HG03280 (cell line): ENCODE results near the gene SON.
A peak's percentile ranks its signal among the peaks of the same experiment; 100 is the strongest.
"Not testable (repeated sequence)": the region's sequence is repeated elsewhere in the genome, so short reads cannot be mapped to it uniquely, and the experiment has no call there.

Experiments used
- ATAC-seq: cut with Tn5 transposase; IDR thresholded peaks from one replicate; pipeline ENCODE4 v1.9.1; 2021; ENCODE audit warnings: mild to moderate bottlenecking, moderate library complexity; ENCODE audit not compliant: unreplicated experiment

Gene SON

GRCh38 chr21:33572350-33572749 is 29.5 kb downstream of the SON start:
- no peak for ATAC-seq

DNA sequence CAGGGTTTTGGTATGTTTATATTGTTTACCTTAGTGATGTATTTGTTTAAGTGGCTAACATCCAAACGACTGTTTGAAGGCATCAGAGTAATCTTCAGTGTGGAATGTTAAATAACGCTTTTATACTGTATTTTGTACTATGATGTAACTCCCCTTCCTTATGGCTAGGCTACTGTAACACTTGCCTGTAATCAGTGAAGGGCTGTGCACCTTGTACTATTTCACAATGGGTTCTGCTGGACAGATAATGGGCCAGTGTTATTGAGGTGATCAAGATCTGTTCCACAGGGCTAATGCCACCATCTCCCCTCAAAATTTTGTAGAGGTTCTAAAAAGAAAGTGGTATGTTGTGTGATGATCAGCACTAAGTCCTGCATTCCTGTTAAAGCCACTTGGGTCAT is 33.9 kb downstream of the SON start:
- not testable (repeated sequence) for ATAC-seq

DNA sequence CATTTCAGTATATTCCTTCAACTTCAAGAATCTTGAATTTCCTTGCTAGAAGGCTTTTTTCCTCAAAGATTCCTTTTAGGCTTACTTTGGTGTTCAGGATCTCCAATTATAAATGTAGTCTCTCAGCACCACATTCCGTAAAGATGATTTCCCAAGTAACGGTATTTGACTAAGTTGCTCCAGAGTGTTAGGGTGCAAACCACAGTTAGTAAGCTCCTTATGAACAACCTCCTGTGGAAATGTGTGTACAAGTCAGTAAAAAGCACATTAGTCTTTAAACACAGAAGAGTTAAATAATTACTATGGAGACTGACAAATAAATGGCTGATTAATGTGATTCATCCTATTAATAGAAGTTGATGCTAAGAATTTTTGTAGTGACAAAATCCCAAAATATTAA is 35.4 kb downstream of the SON start:
- no peak for ATAC-seq

DNA sequence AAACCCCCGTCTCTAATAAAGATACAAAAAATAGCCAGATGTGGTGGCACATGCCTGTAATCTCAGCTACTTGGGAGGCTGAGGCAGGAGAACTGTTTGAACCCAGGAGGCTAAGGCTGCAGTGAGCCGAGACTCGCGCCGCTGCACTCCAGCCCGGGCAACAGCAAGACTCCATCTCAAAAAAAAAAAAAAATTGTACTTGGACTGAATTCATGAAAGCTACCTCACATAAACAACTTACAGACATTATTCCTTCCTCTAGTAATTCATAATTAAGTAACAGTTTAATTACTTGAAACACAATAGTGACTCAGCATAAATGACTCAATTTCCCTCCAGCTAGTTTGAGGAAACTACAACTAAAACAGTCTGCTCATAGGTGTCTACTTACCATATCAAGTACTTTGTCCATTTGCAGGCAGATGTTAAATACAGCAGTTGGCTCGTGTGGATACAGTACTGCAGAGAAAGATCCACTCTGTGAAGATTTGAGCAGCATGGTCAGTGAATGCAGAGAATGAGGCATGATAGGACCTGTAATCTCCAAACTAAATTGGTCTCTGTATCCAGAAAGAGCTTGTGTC is 36.2 kb downstream of the SON start:
- ATAC-seq, result no peak

DNA sequence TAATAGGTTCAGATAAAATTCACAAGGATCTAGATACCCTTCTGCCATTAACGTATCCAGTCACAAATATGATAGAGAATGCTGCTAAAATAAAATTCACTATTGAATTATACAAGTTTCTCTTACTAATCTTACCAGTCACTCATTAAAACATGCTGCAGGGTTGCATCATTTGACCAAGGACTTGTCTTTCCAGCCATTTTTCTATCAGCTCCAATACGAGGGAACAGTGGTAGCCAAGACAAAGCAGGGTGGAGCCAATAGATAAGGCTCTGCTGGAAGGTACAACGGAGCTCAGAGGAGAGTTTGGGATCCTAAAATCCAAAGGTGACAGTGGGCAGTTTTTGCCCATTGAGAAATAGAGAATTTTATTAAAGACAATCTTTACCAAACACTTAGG is 41.6 kb downstream of the SON start:
- ATAC-seq, result no peak

DNA sequence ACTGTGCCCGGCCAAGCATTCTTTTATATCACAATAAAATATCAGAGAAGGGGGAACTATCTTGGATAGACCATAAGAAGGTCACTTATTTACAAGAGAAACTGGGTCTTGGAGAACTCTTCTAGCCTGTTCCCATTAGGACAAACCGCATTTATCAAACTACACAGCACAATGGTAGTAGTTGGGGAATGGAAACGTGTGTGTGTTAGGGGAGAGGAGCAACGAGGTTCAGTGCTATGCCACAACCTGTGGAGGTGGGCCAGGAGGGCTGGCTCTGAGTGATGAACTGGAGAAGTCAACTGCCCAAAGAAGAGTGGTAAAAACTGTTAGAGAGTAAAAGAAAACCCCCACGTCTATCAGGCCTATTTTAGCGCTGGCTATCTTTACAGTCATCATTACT is 44.1 kb downstream of the SON start:
- no peak for ATAC-seq

DNA sequence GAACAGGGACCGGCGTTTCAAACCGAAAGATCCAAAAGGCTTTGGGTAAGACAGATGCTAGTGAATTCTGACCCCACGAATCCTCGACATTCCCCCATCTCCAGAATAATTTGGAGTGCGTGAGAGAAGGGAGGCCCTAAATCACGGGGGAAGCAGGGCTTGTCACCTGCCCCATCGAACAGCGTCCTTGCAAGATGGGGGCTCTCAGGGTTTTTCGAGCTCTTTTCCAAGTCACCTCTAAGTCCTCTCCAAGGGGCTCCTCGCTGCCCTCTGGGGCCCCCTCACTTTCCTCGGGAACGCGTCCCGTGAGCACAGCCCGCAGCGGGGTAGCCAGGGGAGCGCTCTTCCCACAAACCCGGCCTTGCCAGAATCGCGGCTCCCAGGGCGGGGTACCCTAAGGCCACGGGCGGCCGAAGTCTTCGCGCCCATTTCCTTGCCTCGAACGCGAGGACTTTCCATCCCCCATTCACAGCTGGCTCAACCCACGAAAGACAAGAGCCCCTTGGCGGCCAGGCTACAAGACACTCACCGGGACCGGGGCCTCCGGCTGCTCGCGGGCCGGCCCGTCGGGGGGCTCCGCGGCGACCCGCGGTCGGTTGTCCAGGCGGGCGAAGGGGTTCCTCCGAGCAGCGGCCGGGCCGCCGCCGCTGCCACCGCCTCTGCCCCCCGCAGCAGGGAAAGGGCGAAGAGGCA is 45.1 kb downstream of the SON start:
- ATAC-seq, result peak; percentile 47

GRCh38 chr21:33588485-33589335 is 45.9 kb downstream of the SON start, which contains the start of gene DONSON:
DONSON (minus strand) TSS chr21:33588684; CDS start chr21:33588641, 43 bp downstream.
- peak; percentile 87 for ATAC-seq

GRCh38 chr21:33598051-33598450 is 55.2 kb downstream of the SON start:
- ATAC-seq, result no peak

DNA sequence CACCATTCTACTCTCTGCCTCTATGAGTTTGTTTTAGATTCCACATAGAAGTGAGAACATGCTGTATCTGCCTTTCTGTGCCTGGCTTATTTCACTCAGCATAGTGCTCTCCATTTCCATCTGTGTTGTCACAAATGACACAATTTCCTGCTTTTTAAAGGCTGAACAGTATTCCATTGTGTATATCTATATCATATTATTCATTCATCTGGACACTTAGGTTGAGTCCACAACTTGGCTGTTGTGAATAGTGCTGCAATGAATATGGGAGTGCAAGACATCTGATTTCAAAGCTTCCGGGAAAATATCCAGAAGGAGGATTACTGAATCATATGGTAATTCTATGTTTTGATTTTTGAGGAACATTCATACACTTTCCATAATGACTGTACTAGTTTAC is 65.7 kb downstream of the SON start:
- ATAC-seq, result no peak

- no peak for ATAC-seq
Measured at GRCh38 chr21:33611006-33611744, 68.3 kb downstream of the SON start.

DNA sequence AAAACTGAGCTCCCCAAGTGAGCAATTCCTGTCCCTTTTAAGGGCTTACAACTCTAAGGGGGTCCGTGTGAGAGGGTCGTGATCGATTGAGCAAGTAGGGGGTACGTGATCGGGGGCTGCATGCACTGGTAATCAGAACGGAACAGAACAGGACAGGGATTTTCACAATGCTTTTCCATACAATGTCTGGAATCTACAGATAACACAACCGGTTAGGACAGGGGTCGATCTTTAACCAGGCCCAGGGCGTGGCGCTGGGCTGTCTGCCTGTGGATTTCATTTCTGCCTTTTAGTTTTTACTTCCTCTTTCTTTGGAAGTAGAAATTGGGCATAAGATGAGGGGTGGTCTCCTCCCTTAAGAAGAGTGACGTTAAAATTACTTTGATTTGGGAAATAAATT is 74.7 kb downstream of the SON start:
- not testable (repeated sequence) for ATAC-seq

- ATAC-seq, result no peak
Measured at GRCh38 chr21:33618407-33618806, 75.6 kb downstream of the SON start.

GRCh38 chr21:33619726-33620125 is 76.9 kb downstream of the SON start:
- ATAC-seq, result no peak

DNA sequence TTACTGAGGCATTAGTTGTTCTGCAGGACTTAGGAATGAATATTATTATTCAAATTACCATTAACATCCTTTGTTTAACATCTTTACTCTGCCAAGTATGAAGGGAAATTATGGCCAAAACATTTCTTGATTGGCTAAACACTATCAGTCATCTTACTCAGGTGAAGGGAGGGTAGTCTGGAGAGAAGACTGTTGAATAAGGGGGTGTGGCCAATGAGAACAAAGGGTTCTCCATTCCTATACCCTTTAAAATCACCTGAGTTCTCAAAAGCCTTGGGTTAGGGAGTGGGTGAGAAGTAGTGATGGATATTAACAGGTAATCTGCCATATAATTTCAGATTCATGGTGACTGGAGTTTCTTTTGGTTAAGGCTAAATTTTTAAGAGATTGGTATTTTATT is 79.4 kb downstream of the SON start:
- ATAC-seq, result no peak

GRCh38 chr21:33626151-33626550 is 83.3 kb downstream of the SON start:
- ATAC-seq, result not testable (repeated sequence)
